ENCODE data around the gene SP7.
"Not testable (repeated sequence)": the region's sequence is repeated elsewhere in the genome, so short reads cannot be mapped to it uniquely, and the experiment has no call there.

SP7 gene

GRCh38 chr12:53345486-53346188 lies 9.5 kb upstream of the SP7 start:
- no peak for DNase-seq

GRCh38 chr12:53344824-53345485 lies 8.8 kb upstream of the SP7 start:
- DNase-seq: peak; percentile 28 to 35

- peak in 1 of 2 experiments; percentile 6 for DNase-seq
Observed at GRCh38 chr12:53344487-53344823, 8.3 kb upstream of the SP7 start.

DNA sequence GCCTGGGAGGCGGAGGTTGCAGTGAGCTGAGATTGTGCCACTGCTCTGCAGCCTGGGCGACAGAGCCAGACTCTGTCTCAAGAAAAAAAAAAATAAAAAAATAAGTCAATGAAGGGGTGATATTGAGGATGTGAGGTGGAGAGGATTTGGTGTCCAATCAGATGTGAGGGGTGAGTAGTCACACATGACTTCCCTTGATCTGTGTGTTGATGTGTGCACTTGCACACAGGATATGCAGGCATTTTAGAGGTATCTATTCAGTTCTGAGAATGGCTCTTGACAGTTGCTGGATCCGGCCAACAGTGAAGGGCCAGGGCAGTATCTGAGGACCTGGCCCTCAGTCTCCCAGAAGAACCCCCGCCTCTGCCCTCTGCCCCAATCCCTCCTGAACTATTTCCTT lies 7.8 kb upstream of the SP7 start:
- no peak for DNase-seq

GRCh38 chr12:53343449-53343848 lies 7.3 kb upstream of the SP7 start:
- DNase-seq: no peak

DNA sequence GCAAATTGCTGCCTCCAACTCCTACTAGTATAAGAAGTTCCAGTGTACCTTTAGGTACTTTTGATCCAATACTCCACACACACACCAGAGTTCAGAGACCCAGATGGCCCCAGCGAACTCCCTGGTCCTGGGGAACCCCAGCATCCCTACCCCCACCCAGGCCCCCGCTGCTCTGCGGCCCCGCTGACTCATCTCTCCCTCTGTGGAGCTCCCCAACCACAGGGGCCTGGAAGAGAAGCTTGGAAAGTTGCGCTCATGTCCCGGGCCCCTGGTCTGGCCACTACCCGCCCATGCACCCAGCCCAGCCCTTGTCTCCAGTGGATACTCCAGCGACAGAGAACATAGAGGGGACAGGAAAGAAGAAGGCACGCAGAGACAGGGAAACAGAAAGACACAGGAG lies 4.2 kb upstream of the SP7 start:
- DNase-seq: no peak

GRCh38 chr12:53338916-53339315 lies 2.8 kb upstream of the SP7 start:
- no peak for DNase-seq

DNA sequence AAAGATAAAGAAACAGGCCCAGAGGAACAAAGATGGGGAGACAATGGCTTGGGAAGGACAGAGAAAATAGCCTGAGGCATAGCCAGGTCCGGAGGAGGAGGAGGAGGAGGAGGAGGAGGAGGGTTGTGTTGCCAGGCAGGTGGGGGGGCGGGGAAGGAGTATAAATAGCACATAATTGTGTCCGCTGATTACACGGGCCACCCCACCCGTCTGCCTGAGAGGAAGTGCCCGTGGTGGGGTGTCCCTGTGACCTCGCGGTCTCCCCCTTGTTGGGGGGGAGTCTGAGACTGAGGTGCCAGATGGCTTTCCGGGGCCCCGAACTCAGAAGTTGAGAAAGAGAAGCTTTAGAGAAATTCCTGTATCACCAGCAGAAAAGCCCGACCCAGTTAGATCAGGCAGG lies 1.9 kb upstream of the SP7 start:
- no peak for DNase-seq

DNA sequence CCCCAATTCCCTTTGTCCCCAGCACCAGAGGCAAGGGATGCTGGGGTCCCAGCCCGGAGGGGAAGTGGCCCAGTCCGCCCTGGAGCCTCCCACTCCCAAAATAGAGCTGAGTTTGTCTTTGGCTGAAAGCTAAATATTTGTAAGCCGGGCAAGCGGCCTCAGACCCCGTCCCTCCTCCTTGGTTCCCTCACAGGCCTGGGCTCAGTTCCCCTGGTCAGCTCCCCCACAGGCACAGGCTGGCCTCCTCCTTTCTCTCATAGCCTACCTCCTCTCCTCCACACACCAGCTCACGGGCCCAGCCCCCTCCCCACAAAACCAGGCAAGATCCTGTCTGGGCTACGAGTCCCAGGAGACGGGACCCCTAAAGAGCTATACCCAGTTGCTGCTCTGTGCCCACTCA lies 1.3 kb downstream of the SP7 start:
- DNase-seq: no peak

DNA sequence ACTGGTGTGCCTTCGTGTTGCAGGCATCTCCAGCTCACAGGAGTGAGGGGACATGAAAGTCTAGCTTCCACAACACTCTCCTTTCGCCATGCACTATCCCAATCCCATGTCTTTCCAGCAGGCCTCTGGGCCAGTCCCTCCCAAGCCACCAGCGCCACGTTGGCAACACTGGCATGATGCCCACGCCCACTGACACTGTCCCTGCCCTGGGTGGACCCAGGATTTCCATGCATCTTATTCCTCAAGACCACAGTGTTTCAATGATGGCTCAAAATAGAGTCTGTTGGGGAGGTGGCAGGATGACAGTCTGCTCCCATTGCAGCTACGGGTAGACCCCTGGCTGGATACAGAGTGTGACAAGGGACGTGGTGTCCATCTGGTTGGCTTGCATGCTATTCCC lies 2.3 kb downstream of the SP7 start:
- no peak for DNase-seq

GRCh38 chr12:53333289-53333688 lies 2.9 kb downstream of the SP7 start:
- no peak for DNase-seq

DNA sequence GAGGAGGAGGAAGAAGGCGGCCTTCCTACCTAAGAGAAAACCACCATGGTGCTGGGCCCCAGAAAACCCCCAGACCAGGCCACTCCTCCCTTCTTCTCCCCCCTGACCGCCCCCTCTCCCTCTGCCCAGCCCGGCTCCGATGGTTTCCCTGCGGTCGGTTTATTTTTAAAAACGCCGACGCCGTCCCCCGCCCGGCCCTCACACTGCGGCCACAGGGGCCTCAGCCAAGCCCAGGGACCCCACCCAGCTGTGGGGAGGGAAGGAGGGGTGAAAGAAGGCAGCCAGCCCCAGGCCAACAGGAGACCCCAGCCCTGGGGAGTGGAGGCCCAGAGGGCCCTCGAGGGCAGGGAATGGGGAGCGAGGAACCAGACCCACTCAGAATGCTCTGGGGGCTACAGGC lies 3.4 kb downstream of the SP7 start:
- DNase-seq: no peak

- DNase-seq: not testable (repeated sequence)
Observed at GRCh38 chr12:53332339-53332738, 3.8 kb downstream of the SP7 start.

DNA sequence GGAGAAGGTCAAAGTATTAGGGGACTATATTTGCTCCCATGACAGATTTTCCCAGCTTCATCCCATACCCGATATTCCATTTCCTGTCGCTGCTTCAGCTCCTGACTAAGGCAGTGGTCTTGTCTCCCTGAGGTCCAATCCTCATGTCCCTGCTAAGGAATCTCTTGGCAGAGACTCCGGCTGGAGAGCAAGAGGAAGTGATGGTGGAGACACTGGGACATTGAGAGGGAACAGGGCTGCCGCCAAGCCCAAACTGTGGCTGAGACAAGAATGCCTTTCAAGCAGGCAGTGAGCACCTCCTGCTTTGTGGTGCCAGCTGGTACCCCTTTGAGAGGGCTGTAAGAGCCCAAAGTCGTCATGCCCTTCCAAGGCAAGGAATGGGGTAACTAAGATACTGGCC lies 5.5 kb downstream of the SP7 start:
- DNase-seq: no peak

DNA sequence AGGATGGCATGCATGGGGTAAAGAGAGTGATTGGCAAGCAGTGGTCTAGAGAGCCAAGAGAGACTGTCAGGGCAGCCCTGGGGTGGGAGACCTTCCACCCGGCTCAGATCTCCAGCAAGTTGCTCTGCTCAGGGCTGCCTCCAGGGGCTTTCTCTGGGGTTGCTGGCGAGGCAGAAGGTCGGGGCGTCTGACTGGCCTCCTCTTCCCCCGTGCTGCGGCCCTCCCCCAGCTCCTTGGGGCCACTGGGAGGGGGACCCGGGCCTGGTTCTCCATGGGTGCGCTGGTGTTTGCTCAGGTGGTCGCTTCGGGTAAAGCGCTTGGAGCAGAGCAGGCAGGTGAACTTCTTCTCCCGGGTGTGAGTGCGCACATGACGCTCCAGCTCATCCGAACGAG lies 8.1 kb downstream of the SP7 start:
- DNase-seq: no peak

DNA sequence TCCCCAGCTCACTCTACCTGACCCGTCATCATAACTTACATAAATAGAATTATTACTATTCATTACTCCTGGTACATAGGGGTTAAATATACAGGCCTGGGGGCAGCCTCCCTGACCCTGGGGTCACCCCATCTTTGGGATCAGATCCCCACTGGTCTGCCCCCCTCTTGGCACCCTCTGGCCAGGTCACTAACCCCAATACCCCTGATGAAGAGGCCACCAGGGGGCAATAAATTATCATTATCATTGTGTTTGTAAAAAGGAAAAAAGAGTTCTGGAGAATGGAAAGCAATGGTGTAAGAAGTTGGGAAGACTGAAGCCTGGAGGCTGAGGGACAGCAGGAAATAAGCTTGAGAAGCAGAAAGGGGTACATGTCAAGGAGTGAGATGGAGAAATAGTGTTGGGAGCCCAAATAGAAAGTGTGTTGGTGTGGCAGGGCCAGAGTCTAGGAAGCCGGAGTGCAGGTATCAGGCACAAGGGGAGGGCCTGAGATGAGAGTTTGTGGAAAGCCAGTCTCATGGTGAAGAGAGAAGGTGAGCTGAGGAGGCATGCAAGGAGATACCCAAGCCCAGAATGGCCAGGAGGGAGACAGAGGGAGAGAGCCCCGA lies 8.6 kb downstream of the SP7 start:
- DNase-seq: no peak

GRCh38 chr12:53326460-53327185 lies 9.5 kb downstream of the SP7 start:
- no peak for DNase-seq

DNA sequence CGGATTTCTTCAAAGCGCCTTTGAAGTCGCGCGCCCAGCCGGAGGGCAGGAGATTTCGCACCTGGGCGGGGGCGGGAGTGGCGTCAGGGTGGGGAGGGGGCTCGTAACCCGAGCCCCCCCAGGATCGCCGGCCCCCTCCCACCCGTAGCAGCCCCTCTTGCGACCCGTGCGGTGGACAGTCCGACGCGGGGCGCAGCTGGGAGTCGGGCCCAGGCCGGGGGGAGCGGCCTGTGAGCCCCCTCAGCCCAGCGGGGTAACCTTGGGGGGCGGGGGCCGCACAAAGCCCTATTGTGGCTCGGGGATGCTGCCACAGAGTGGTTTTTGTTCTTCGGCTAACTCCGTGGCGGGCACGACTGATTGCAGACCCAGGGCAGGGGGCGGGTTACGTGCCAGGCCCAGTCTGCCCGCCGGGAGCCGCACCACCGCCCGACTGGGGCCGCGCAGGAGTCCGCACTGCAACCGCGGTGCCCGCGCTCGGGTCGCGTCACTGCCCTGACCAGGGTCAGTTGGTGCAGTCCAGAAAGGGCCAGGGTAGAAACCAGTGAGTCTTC lies 10.6 kb downstream of the SP7 start:
- DNase-seq: no peak

- DNase-seq: peak; percentile 80 to 89
Observed at GRCh38 chr12:53324779-53325510, 11.2 kb downstream of the SP7 start.

DNA sequence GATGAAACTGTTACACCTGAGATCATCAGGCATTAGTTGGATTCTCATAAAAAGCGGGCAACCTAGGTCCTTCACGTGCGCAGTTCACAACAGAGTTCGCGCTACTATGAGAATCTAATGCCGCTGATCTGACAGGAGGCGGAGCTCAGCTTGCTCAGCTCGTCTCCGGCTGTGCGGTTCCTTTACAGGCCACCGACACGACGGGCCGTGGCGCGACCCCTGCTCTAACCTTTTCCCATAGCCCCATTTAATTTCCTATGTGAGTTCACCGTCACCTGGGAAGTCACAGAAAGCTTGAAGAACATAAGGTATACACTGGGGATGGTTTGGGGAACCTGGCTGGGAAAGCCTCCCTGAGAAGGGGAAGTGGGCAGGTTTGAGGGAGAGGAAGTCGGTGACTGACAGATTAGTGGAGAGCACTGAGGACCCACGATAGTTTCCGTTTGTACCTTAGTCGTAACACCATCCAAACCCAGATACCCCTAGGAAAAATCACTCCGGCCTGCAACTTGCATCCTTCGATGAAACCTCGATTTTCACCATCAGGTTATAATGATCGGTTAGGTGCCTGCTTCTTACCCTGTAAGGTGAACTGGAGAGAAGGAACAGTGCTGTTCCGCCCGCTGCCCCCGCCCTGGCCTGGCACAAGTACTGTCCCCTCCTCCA lies 11.9 kb downstream of the SP7 start:
- DNase-seq: no peak

DNA sequence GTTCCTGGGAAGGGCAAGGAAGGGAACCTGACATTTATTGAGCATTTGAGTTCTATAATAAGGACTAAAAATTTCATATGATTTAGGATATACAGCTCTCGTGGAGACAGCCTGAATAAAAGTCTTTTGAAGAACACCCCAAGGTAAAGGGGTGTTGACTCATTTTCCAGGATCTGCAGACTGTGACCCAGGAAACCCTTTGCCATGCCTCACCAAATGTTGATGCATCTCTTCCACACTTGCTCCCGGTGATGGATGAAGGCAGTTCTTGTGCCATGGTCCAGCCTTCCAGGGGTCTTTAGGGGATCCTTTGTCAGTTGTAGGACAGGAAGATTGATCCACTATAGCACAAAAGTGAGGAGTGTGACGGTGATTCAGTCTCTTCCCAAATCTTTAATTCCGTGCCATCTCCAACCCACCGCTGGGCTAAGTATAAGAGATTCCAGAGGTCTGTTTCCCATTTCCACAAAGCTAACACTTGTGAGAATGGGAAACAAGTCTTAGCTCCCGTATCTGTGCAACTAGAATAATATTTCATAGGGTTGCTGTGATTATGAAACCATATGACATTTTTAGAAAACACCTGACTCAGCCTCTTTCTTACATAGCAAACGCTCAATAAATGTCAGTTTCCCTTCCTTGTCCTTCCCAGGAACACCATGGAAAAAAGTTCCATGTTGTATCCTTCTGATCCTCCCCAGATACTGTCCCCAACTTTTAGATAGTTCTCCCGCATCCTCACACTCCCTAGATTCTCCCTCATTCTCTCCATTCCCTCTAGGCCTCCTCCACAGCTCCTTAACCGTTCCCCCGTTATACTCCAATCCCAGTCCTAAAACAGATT lies 15.6 kb downstream of the SP7 start:
- DNase-seq: no peak
